Astrocyte (in vitro differentiated cells and primary cell): ENCODE data around the gene PRR7. TPM values are rescaled to one million over a fixed set of nuclear protein-coding genes. Genes with fewer than 3 reads are reported as not detected.

Experiments used
- DNase-seq: peaks from one replicate; pipeline ENCODE4 v3.0.0-alpha.2; 2010; ENCODE audit warnings: low read depth
- FAIRE-seq: peaks from 2 replicates; lab custom pipeline; 2011; peaks lifted over from hg19 to GRCh38; lab: Jason Lieb, UNC
- H2AFZ ChIP-seq: 2 replicates; pipeline ENCODE4 v1.6.0; 2012; ENCODE audit warnings: low read depth, low read length, inconsistent platforms
- H3K27ac ChIP-seq: 2 replicates; pipeline ENCODE4 v1.5.1; 2011; ENCODE audit warnings: low read depth, low read length, inconsistent platforms
- H3K27me3 ChIP-seq: 2 replicates; pipeline ENCODE4 v1.6.0; 2011; ENCODE audit warnings: low read length, inconsistent platforms; ENCODE audit not compliant: insufficient read depth
- H3K36me3 ChIP-seq: 2 replicates; pipeline ENCODE4 v1.5.1; 2011; ENCODE audit warnings: low read length, inconsistent platforms; ENCODE audit not compliant: insufficient read depth
- H3K4me1 ChIP-seq: 2 replicates; pipeline ENCODE4 v1.5.1; 2011; ENCODE audit warnings: low read length, inconsistent platforms; ENCODE audit not compliant: insufficient read depth
- H3K4me2 ChIP-seq: 2 replicates; pipeline ENCODE4 v1.6.0; 2012; ENCODE audit warnings: low read length, inconsistent platforms
- H3K4me3 ChIP-seq: 2 replicates; pipeline ENCODE4 v1.5.1; 2011; ENCODE audit warnings: low read depth, mild to moderate bottlenecking, low read length, inconsistent platforms; ENCODE audit not compliant: insufficient read depth
- H3K79me2 ChIP-seq: 2 replicates; pipeline ENCODE4 v1.6.0; 2012; ENCODE audit warnings: mild to moderate bottlenecking, low read length, inconsistent platforms; ENCODE audit not compliant: insufficient read depth
- H3K9ac ChIP-seq: 2 replicates; pipeline ENCODE4 v1.6.0; 2012; ENCODE audit warnings: mild to moderate bottlenecking, low read length, inconsistent platforms
- H3K9me3 ChIP-seq: 2 replicates; pipeline ENCODE4 v1.5.1; 2012; ENCODE audit warnings: low read depth, mild to moderate bottlenecking, low read length, inconsistent platforms; ENCODE audit not compliant: insufficient read depth
- H4K20me1 ChIP-seq: 2 replicates; pipeline ENCODE4 v1.6.0; 2012; ENCODE audit warnings: low read length, inconsistent platforms; ENCODE audit not compliant: insufficient read depth
- H3K27ac Mint-ChIP-seq: one replicate; pipeline ENCODE4 v1.8.0; 2021; ENCODE audit warnings: mild to moderate bottlenecking, mixed read lengths; ENCODE audit not compliant: unreplicated experiment
- H3K27me3 Mint-ChIP-seq: one replicate; pipeline ENCODE4 v1.8.0; 2021; ENCODE audit warnings: low read depth, mixed read lengths; ENCODE audit not compliant: unreplicated experiment
- H3K36me3 Mint-ChIP-seq: one replicate; pipeline ENCODE4 v1.8.0; 2021; ENCODE audit warnings: low read depth, mixed read lengths; ENCODE audit not compliant: unreplicated experiment
- H3K4me1 Mint-ChIP-seq: one replicate; pipeline ENCODE4 v1.8.0; 2021; ENCODE audit warnings: low read depth, mixed read lengths; ENCODE audit not compliant: unreplicated experiment
- H3K4me3 Mint-ChIP-seq: one replicate; pipeline ENCODE4 v1.8.0; 2021; ENCODE audit warnings: mild to moderate bottlenecking, moderate library complexity, mixed read lengths; ENCODE audit not compliant: unreplicated experiment
- H3K9me3 Mint-ChIP-seq: one replicate; pipeline ENCODE4 v1.8.0; 2021; ENCODE audit warnings: mild to moderate bottlenecking, mixed read lengths; ENCODE audit not compliant: unreplicated experiment
- EZH2 ChIP-seq: IDR thresholded peaks from 2 replicates; pipeline ENCODE4 v1.6.1; 2012; ENCODE audit warnings: mild to moderate bottlenecking, low read length, inconsistent platforms; ENCODE audit not compliant: insufficient read depth
- total RNA-seq: library from RNA; stranded (reverse); gene quantifications from 2 replicates; pipeline ENCODE4 v1.2.1, GENCODE V29; 2021
- TF ChIP-seq, protein P1 (sequence below): IDR thresholded peaks from 2 replicates; pipeline ENCODE4 v1.5.1; 2011; ENCODE audit warnings: low read depth, mild to moderate bottlenecking, inconsistent platforms, low read length, moderate library complexity; ENCODE audit not compliant: insufficient read depth

The PRR7 gene
- total RNA-seq, 1 donor from 2014 or later = 9.9 TPM

DNA sequence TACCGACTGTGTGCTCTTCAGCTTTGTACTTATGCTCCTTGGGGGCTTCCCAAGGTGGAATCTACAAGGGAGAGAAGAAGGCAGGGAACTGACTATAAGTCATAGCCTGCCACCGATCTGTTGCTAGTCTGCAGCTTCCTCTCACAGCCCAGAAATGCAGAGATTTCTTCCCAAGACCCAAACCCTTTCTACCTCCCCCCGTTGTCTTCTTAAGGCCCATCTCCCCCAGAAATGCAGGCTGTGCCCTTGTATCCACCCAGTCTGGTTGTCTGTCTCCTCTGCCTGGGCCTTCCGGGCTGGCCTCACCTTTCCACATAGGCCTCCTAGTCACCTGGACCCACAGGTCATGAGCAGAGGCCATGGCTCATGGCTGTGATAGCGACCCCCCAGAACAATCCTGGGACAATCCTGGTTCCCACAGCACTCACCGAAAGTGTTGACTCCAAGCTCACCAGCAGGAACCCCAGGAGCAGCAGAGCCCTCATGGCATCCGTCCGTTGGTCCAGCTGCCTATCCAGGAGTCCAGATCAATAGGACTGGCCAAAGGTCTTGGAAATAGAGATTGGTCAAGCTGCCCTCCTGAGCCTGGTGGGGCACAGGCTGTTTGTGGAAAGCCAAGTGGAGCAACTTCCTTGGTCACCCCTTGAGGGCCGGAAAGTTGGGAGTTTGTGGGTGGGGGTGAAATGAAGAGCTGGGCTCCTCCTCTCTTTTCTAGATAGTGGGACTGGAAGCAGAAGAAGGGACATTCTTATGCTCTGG, 37.4 kb upstream of the PRR7 start, which contains the start of gene F12:
TSS of gene F12 (minus strand) at position 522 of the 759 bp plus-strand sequence. CDS start at position 485, 37 bp downstream.
- Mint-ChIP-seq H3K27me3 (peaks cover 74% of the 10 kb centered on the region), H3K4me3 (no peak within 1 kb of the TSS), H3K4me1 (no peaks in the 10 kb centered on the region), H3K36me3 (no peaks in the 10 kb centered on the region), H3K9me3 (no peaks in the 10 kb centered on the region), H3K27ac (no peak within 1 kb of the TSS)
- Histone ChIP-seq H3K4me2 (no peak within 1 kb of the TSS), H3K79me2 (no peaks in the 10 kb centered on the region), H3K36me3 (no peaks in the 10 kb centered on the region), H3K4me1 (peaks cover 5% of the 10 kb centered on the region), H3K9me3 (no peaks in the 10 kb centered on the region), H4K20me1 (no peaks in the 10 kb centered on the region), H3K9ac (no peak within 1 kb of the TSS), H3K27ac (no peak within 1 kb of the TSS), H3K4me3 (no peak within 1 kb of the TSS), H2AFZ (no peak within 1 kb of the TSS), H3K27me3 (peaks cover 4% of the 10 kb centered on the region)
- FAIRE-seq (no peak), DNase-seq (no peak)
- TF ChIP-seq, protein P1, sequence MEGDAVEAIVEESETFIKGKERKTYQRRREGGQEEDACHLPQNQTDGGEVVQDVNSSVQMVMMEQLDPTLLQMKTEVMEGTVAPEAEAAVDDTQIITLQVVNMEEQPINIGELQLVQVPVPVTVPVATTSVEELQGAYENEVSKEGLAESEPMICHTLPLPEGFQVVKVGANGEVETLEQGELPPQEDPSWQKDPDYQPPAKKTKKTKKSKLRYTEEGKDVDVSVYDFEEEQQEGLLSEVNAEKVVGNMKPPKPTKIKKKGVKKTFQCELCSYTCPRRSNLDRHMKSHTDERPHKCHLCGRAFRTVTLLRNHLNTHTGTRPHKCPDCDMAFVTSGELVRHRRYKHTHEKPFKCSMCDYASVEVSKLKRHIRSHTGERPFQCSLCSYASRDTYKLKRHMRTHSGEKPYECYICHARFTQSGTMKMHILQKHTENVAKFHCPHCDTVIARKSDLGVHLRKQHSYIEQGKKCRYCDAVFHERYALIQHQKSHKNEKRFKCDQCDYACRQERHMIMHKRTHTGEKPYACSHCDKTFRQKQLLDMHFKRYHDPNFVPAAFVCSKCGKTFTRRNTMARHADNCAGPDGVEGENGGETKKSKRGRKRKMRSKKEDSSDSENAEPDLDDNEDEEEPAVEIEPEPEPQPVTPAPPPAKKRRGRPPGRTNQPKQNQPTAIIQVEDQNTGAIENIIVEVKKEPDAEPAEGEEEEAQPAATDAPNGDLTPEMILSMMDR = no peak
- TF ChIP-seq EZH2 = no peak

DNA sequence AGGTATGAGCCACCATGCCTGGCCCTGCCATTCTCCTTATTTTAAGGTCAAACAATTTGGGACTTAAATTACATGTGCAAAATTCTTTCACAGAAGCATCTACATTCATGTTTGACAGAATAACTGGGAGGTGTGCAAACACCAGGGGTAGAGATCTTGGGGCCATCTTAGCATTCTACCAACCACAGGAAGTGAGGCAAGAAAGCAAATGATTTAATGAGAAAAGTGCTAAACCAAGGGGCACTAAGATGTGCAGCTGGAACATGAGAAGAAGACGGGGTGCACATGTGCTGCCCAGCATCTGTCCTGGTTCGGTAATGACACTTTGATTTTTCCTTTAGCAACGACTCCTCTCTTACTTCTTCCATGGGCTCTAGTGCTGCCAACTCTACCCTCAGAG, 36.0 kb upstream of the PRR7 start:
- H3K9me3 Mint-ChIP-seq = no peaks in the 10 kb centered on the region
- no peak overlapping the region for H3K27ac Mint-ChIP-seq
- DNase-seq (no peak), FAIRE-seq (no peak)
- Histone ChIP-seq H2AFZ (no peak overlapping the region), H3K79me2 (no peaks in the 10 kb centered on the region), H3K4me2 (no peak overlapping the region), H3K4me1 (no peaks in the 10 kb centered on the region), H3K36me3 (no peaks in the 10 kb centered on the region), H3K27me3 (peaks cover 6% of the 10 kb centered on the region), H3K9me3 (no peaks in the 10 kb centered on the region), H4K20me1 (no peaks in the 10 kb centered on the region), H3K27ac (no peak overlapping the region), H3K4me3 (no peak overlapping the region), H3K9ac (no peak overlapping the region)
- H3K4me1 Mint-ChIP-seq = no peaks in the 10 kb centered on the region
- H3K27me3 Mint-ChIP-seq = peaks cover 73% of the 10 kb centered on the region
- H3K4me3 Mint-ChIP-seq = no peak overlapping the region
- no peaks in the 10 kb centered on the region for H3K36me3 Mint-ChIP-seq
- TF ChIP-seq, protein P1 = no peak
- no peak for TF ChIP-seq EZH2

DNA sequence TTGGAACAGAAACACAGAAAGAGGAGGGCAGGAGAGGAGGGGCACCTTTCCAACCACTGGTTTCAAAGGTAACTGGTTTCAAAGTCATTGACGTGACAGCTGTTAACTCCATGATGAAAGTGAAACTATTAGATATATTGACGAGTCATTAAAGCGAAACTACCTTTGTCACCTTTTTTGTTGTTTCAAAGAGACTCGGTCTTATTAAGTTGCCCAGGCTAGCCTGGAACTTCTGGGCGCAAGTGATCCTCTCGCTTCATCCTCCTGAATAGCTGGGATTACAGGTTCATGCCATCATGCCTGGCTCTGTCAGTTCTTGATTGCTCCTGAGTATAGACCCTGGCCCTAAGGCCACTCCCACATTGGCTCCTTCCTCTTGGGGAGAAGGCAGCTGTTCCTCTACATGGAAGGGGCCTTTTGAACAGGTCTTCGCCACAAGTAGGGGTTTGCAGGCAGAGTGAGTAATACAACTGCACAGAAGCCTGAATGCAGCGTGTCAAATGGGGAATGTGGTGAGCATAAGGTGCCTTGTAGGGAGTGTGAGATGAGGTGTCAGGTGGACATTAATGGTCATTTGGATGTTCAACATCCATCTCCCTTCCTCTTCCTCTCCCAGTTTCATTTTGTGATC, 33.9 kb upstream of the PRR7 start:
- H2AFZ ChIP-seq = no peak overlapping the region
- TF ChIP-seq, protein P1 = no peak
- no peak for TF ChIP-seq EZH2
- H3K36me3 Mint-ChIP-seq = no peaks in the 10 kb centered on the region
- H3K36me3 ChIP-seq = no peaks in the 10 kb centered on the region
- H3K27me3 ChIP-seq = peaks cover 6% of the 10 kb centered on the region
- H3K9ac ChIP-seq = no peak overlapping the region
- no peaks in the 10 kb centered on the region for H3K4me1 Mint-ChIP-seq
- no peak overlapping the region for H3K4me2 ChIP-seq
- no peaks in the 10 kb centered on the region for H3K9me3 Mint-ChIP-seq
- DNase-seq = no peak
- H3K27ac Mint-ChIP-seq = no peak overlapping the region
- H3K27me3 Mint-ChIP-seq = peaks cover 62% of the 10 kb centered on the region
- no peaks in the 10 kb centered on the region for H3K4me1 ChIP-seq
- FAIRE-seq = no peak
- no peaks in the 10 kb centered on the region for H3K79me2 ChIP-seq
- no peak overlapping the region for H3K4me3 Mint-ChIP-seq
- H3K4me3 ChIP-seq = no peak overlapping the region
- H4K20me1 ChIP-seq = no peaks in the 10 kb centered on the region
- H3K27ac ChIP-seq = no peak overlapping the region
- H3K9me3 ChIP-seq = no peaks in the 10 kb centered on the region
